ENCODE results near the gene SMARCA5.
A peak's percentile ranks its signal among the peaks of the same experiment; 100 is the strongest.

SMARCA5 gene

DNA sequence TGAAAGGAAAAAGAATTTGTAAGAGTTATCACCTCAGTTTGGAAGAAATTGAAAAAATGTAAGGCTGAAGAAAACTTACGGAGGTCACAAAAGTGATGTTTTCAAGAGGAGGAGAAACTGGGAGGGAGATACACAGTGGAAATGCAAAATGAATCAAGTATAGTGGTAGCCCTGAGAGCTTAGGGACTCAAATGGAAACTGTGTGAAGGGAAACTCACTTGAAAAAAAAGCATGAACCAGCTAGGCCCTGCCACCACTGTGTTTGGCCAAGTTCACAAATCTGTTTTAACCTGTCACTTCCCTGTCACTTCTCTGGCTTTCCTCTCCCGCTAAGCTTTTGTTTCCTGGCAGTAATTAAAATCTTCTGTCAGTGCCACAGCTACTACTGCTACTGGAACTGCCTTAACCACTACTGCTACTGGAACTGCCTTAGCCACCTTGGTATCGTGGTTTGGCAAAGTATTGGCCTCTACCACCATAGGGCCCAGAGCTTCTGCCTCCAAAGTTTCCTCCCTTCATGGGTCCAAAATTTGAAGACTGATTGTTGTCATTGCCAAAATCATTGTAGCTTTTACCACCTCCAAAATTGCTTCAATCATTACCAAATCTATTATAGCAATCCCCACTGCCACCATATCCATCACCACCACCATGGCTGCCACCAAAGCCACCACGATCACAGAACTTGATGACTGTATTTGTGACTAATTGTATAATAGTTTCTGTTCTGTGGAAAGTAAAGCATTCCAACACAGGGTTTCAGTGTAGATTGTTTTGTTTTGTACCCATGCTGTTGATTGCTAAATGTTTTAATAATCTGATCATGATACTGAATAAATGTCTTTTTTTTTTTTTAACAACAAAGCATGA lies 41.5 kb downstream of the SMARCA5 start:
- H3K9me3 ChIP-seq (ENCODE audit: control insufficient read depth, low read length) = no peaks in the 10 kb centered on the region

DNA sequence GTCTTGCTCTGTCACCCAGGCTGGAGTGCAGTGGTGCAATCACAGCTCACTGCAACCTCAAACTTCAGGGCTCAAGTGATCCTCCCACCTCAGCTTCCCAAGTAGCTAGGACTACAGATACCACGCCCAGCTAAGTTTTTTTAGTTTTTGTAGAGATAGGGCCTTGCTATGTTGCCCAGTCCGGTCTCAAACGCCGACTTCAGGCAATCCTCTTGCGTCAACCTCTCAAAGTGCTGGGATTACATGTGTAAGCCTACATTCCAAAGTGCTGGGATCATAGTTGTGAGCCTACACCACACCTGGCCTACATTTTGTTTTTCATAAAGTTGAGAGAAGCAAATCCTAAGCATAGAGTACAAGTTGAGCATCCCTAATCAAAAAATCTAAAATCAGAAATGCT lies 42.2 kb downstream of the SMARCA5 start:
- Histone ChIP-seq H3K4me3 (ENCODE audit: low read depth, low read length) (no peak overlapping the region), H3K79me2 (no peaks in the 10 kb centered on the region), H3K9me3 (ENCODE audit: control insufficient read depth, low read length) (no peaks in the 10 kb centered on the region), H3K27ac (no peak overlapping the region), H3K4me2 (ENCODE audit: low read length) (no peak overlapping the region), H3K9ac (no peak overlapping the region), H3K4me1 (no peaks in the 10 kb centered on the region), H2AFZ (no peak overlapping the region), H3K27me3 (ENCODE audit: control insufficient read depth, insufficient read depth, low read length) (no peaks in the 10 kb centered on the region), H3K36me3 (ENCODE audit: control insufficient read depth, insufficient read depth, low read length) (no peaks in the 10 kb centered on the region)
- no peak for TF ChIP-seq CTCF (IDR thresholded peaks at IDR 0.05)

More for the DNA sequence above, 41.5 kb downstream of the SMARCA5 start:
- H3K9ac ChIP-seq = no peak overlapping the region
- H3K4me3 ChIP-seq (ENCODE audit: low read depth, low read length) = no peak overlapping the region
- H3K36me3 ChIP-seq (ENCODE audit: control insufficient read depth, insufficient read depth, low read length) = no peaks in the 10 kb centered on the region
- no peak overlapping the region for H3K27ac ChIP-seq
- no peak overlapping the region for H3K4me2 ChIP-seq (ENCODE audit: low read length)
- H3K4me1 ChIP-seq = no peaks in the 10 kb centered on the region
- H3K27me3 ChIP-seq (ENCODE audit: control insufficient read depth, insufficient read depth, low read length) = no peaks in the 10 kb centered on the region
- TF ChIP-seq CTCF (IDR thresholded peaks at IDR 0.05) = no peak
- no peaks in the 10 kb centered on the region for H3K79me2 ChIP-seq
- no peak overlapping the region for H2AFZ ChIP-seq

DNA sequence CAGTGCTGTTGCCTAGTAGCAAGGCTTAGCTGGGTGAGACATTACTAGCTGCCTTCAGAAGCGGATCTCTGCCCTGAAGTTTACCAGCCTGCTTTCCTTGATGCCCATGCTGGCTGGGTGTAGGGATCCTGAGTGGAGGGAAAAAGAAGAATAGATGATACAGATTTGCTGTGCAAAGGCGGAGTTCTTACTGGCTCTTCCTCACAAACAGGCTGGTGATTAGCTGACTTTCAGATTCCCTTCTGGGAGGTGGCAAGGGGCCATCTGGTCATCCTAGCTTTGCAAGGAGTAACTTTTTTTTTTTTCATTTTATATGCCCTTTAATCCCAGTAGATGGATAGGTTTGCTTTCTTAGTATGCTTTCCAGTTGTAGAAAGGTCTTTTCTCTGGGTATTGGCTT lies 44.8 kb downstream of the SMARCA5 start:
- Histone ChIP-seq H3K27ac (no peak overlapping the region), H3K9ac (no peak overlapping the region)
- no peak for TF ChIP-seq CTCF (IDR thresholded peaks at IDR 0.05)

DNA sequence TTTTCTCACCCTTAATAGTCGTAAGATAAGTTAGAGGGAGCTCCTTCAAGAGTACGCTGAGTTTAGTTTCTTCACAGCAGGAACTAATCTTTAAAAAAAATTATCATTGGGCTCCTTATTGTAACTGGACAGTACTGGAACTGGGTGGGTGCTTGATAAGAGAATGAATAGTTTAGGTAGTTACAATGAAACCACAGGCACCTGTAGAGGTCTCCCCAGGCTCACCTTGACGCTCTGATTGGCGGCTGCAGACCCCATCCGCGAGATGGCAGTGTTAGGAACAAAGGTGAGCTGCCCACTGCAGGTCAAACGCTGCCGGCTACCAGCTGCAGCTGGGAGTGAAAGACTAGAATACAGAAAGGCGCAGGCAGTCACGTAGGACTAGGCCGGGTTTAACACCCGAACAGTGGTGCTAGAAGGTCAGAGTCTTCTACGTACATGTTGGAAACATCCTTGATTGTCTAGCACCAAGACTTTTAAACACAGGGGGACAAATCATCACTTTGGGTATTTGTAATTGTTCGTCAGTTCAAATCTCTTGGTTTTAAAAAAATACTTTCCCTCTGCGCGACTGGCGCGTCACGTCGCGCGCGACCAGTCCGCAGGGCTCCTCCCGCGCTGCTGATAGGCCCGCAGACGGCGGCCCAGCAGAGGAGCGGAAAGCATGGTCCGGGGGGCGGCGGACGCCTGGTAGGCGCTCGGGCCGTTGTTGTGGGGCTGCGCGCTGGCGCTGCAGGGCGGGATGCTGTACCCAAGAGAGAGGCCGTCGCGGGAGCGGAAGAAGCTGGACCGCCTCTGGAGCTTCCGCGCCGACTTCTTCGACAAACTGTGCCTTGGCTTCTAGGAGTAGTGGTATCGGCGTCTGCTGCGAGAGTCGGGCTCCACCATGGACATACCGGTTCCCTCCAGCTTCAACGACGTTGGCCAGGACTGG lies 45.6 kb downstream of the SMARCA5 start:
- H3K27me3 ChIP-seq (ENCODE audit: control insufficient read depth, insufficient read depth, low read length) = no peaks in the 10 kb centered on the region
- no peaks in the 10 kb centered on the region for H3K79me2 ChIP-seq
- peak overlapping the region; percentile 52 for H3K4me3 ChIP-seq (ENCODE audit: low read depth, low read length)
- peak overlapping the region; percentile 86 for H2AFZ ChIP-seq
- H3K9me3 ChIP-seq (ENCODE audit: control insufficient read depth, low read length) = no peaks in the 10 kb centered on the region
- H3K4me2 ChIP-seq (ENCODE audit: low read length) = peak overlapping the region; percentile 60
- H3K9ac ChIP-seq = no peak overlapping the region
- no peaks in the 10 kb centered on the region for H3K36me3 ChIP-seq (ENCODE audit: control insufficient read depth, insufficient read depth, low read length)
- no peaks in the 10 kb centered on the region for H3K4me1 ChIP-seq
- H3K27ac ChIP-seq = no peak overlapping the region
- peak; percentile 46 for TF ChIP-seq CTCF (IDR thresholded peaks at IDR 0.05)

More for the DNA sequence above, 44.8 kb downstream of the SMARCA5 start:
- no peak overlapping the region for H2AFZ ChIP-seq
- H3K27me3 ChIP-seq (ENCODE audit: control insufficient read depth, insufficient read depth, low read length) = no peaks in the 10 kb centered on the region
- no peak overlapping the region for H3K4me2 ChIP-seq (ENCODE audit: low read length)
- no peaks in the 10 kb centered on the region for H3K36me3 ChIP-seq (ENCODE audit: control insufficient read depth, insufficient read depth, low read length)
- H3K4me1 ChIP-seq = no peaks in the 10 kb centered on the region
- no peaks in the 10 kb centered on the region for H3K9me3 ChIP-seq (ENCODE audit: control insufficient read depth, low read length)
- H3K4me3 ChIP-seq (ENCODE audit: low read depth, low read length) = no peak overlapping the region
- no peaks in the 10 kb centered on the region for H3K79me2 ChIP-seq

Data from parathyroid adenoma (tissue), 2 donors.